ENCODE results near the gene PHF8.

DNA sequence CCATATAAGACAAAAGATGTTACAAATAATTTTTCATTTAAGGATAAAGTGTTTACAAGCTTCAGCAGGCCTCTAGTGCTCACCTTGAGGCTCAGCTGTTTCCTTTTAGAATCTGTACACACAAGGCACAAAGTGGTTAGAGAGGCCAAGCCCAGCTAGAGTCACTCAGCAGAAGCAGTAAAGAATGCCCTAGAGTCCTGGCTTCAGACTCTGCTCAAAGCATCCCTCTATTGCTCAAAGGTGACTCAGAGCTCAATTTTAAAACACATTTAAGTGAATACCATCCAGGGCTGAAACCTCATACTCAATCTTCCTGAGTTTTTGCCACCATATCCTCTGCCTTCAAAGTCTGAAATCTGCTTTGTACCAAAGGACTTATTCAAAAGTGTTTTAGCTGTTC is 22.6 kb upstream of the PHF8 start:
- TF ChIP-seq, protein P1, sequence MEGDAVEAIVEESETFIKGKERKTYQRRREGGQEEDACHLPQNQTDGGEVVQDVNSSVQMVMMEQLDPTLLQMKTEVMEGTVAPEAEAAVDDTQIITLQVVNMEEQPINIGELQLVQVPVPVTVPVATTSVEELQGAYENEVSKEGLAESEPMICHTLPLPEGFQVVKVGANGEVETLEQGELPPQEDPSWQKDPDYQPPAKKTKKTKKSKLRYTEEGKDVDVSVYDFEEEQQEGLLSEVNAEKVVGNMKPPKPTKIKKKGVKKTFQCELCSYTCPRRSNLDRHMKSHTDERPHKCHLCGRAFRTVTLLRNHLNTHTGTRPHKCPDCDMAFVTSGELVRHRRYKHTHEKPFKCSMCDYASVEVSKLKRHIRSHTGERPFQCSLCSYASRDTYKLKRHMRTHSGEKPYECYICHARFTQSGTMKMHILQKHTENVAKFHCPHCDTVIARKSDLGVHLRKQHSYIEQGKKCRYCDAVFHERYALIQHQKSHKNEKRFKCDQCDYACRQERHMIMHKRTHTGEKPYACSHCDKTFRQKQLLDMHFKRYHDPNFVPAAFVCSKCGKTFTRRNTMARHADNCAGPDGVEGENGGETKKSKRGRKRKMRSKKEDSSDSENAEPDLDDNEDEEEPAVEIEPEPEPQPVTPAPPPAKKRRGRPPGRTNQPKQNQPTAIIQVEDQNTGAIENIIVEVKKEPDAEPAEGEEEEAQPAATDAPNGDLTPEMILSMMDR (IDR thresholded peaks at IDR 0.05) = no peak
- TF ChIP-seq ZFX (IDR thresholded peaks at IDR 0.05; ENCODE audit: borderline replicate concordance) = no peak
